Smooth muscle cell (in vitro differentiated cells): ENCODE data around the gene RAD21L1. TPM values are rescaled to one million over a fixed set of nuclear protein-coding genes. Genes with fewer than 3 reads are reported as not detected.

ENCODE experiments used
- DNase-seq: peaks from one replicate; lab custom pipeline; 2025; ENCODE audit not compliant: unreplicated experiment; lab: John Stamatoyannopoulos, UW
- H2AFZ ChIP-seq: fragments of 200-600 bp; sonication (generic); 2 replicates; pipeline ENCODE4 v1.6.0; 2016; ENCODE audit warnings: antibody characterized with exemption, low read depth, mild to moderate bottlenecking
- H3F3A ChIP-seq: fragments of 200-600 bp; sonication (generic); 2 replicates; pipeline ENCODE4 v1.6.0; 2017; ENCODE audit warnings: antibody characterized with exemption, low read depth
- H3K27ac ChIP-seq: fragments of 200-600 bp; sonication (generic); 2 replicates; pipeline ENCODE4 v1.5.1; 2016; ENCODE audit warnings: low read depth, mild to moderate bottlenecking
- H3K27me3 ChIP-seq: fragments of 200-600 bp; sonication (generic); 2 replicates; pipeline ENCODE4 v1.6.1; 2016; ENCODE audit warnings: low read depth, mild to moderate bottlenecking
- H3K36me3 ChIP-seq: fragments of 200-600 bp; sonication (generic); 2 replicates; pipeline ENCODE4 v1.5.1; 2016; ENCODE audit warnings: low read depth
- H3K4me1 ChIP-seq: fragments of 200-600 bp; sonication (generic); 2 replicates; pipeline ENCODE4 v1.5.1; 2016; ENCODE audit warnings: low read depth
- H3K4me2 ChIP-seq: fragments of 200-600 bp; sonication (generic); 2 replicates; pipeline ENCODE4 v1.6.0; 2016; ENCODE audit warnings: mild to moderate bottlenecking
- H3K4me3 ChIP-seq: fragments of 200-600 bp; sonication (generic); 2 replicates; pipeline ENCODE4 v1.5.1; 2016; ENCODE audit warnings: mild to moderate bottlenecking
- H3K79me2 ChIP-seq: fragments of 200-600 bp; sonication (generic); 2 replicates; pipeline ENCODE4 v1.6.0; 2016; ENCODE audit warnings: low read depth, mild to moderate bottlenecking
- H3K9ac ChIP-seq: fragments of 200-600 bp; sonication (generic); 2 replicates; pipeline ENCODE4 v1.6.0; 2016; ENCODE audit warnings: low read depth
- H3K9me3 ChIP-seq: fragments of 200-600 bp; sonication (generic); replicated peaks from 2 replicates; pipeline ENCODE4 v1.5.1; 2016; ENCODE audit warnings: low read depth
- H4K20me1 ChIP-seq: fragments of 200-600 bp; sonication (generic); 2 replicates; pipeline ENCODE4 v1.6.0; 2016; ENCODE audit warnings: low read depth
- WGBS: methylation state at CpG from one replicate; pipeline ENCODE4 v1.1.7; 2016; ENCODE audit warnings: low lambda C conversion rate; 5-methylcytosine and 5-hydroxymethylcytosine counted together
- polyA plus RNA-seq: library from polyadenylated mRNA; unstranded; fragments of >200 nt; fragmentation: Nextera tagmentation; extraction: Ambion mirVana; gene quantifications from 2 replicates; pipeline ENCODE4 v1.2.1, GENCODE V29; 2016
- total RNA-seq: library from RNA; depleted of rRNA; stranded (reverse); fragments of >200 nt; gene quantifications from 2 replicates; pipeline ENCODE4 v1.2.3, GENCODE V29; 2014
- TF ChIP-seq, protein P1 (sequence below): fragments of 200-600 bp; sonication (generic); IDR thresholded peaks from 2 replicates; pipeline ENCODE4 v1.5.1; 2017; ENCODE audit warnings: borderline replicate concordance, mild to moderate bottlenecking, antibody characterized with exemption; ENCODE audit not compliant: insufficient read depth, poor library complexity, severe bottlenecking

RAD21L1 gene
- total and polyA plus RNA-seq, 2 experiments from 2014 or later: not detected

GRCh38 chr20:1295276-1295930 is 69.6 kb downstream of the RAD21L1 start:
- Histone ChIP-seq H3K4me3 (no peak overlapping the region), H3K27me3 (no peaks in the 10 kb centered on the region), H3K9ac (no peak overlapping the region), H3F3A (no peaks in the 10 kb centered on the region), H3K9me3 (no peaks in the 10 kb centered on the region), H3K27ac (no peak overlapping the region), H3K4me2 (no peak overlapping the region), H4K20me1 (no peaks in the 10 kb centered on the region), H3K79me2 (no peaks in the 10 kb centered on the region), H3K4me1 (no peaks in the 10 kb centered on the region), H2AFZ (no peak overlapping the region), H3K36me3 (no peaks in the 10 kb centered on the region)
- WGBS: 95% methylated on average over 20 of the region's 20 CpGs
- DNase-seq: no peak
- TF ChIP-seq, protein P1, sequence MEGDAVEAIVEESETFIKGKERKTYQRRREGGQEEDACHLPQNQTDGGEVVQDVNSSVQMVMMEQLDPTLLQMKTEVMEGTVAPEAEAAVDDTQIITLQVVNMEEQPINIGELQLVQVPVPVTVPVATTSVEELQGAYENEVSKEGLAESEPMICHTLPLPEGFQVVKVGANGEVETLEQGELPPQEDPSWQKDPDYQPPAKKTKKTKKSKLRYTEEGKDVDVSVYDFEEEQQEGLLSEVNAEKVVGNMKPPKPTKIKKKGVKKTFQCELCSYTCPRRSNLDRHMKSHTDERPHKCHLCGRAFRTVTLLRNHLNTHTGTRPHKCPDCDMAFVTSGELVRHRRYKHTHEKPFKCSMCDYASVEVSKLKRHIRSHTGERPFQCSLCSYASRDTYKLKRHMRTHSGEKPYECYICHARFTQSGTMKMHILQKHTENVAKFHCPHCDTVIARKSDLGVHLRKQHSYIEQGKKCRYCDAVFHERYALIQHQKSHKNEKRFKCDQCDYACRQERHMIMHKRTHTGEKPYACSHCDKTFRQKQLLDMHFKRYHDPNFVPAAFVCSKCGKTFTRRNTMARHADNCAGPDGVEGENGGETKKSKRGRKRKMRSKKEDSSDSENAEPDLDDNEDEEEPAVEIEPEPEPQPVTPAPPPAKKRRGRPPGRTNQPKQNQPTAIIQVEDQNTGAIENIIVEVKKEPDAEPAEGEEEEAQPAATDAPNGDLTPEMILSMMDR: no peak

DNA sequence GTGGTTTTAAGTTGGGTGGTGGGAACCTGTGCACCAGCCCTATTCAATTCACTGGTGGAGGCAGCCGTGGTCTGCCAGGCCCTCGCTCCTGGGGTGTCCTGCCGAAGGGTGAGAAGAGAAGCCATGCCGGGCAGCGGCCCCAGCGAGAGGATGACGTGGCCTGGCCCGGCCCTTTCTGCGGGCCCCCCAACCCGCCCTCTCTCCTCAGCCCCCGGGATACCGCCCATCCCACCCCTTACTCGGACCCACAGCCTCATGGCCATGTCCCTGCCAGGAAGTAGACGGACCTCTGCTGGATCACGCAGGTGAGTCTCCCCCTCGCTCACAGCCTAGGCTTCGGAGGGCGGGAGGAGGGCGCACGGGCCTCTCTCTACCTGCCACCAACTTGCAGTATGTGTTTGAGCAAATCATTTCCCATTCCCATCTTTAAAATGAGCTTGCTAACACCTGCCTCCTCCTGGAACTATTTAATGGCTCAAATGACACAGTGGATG is 70.3 kb downstream of the RAD21L1 start:
- DNase-seq: no peak
- Histone ChIP-seq H4K20me1 (no peaks in the 10 kb centered on the region), H3K4me1 (peaks cover 5% of the 10 kb centered on the region), H3K4me2 (no peak overlapping the region), H3K9me3 (no peaks in the 10 kb centered on the region), H3K4me3 (no peak overlapping the region), H3K79me2 (no peaks in the 10 kb centered on the region), H3K9ac (no peak overlapping the region), H3K27ac (no peak overlapping the region), H3K36me3 (no peaks in the 10 kb centered on the region), H2AFZ (no peak overlapping the region), H3F3A (no peaks in the 10 kb centered on the region), H3K27me3 (no peaks in the 10 kb centered on the region)
- WGBS: 98% methylated on average over 12 of the region's 20 CpGs
- TF ChIP-seq, protein P1: no peak

DNA sequence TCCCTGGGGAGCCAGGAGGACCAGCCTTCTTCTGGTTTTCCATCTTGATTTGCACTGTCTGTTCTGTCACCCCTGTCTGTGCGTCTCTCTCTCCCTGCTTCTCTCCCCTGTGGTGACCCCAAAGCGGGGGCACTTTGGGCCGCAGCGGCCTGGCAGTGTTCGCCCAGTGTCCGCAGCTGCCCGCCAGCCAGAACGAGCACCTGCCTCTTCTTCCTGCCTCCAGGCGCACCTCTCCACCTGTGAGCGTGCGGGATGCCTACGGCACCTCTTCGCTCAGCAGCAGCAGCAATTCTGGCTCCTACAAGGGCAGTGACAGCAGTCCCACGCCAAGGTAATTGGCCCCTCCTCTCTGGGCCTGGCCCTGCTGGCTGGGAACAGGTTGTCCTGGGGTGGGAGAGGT is 71.1 kb downstream of the RAD21L1 start:
- TF ChIP-seq, protein P1: no peak
- Histone ChIP-seq H3K9me3 (no peaks in the 10 kb centered on the region), H2AFZ (no peak overlapping the region), H3K4me2 (no peak overlapping the region), H3K4me1 (peaks cover 7% of the 10 kb centered on the region), H4K20me1 (no peaks in the 10 kb centered on the region), H3K4me3 (no peak overlapping the region), H3K79me2 (no peaks in the 10 kb centered on the region), H3K27ac (no peak overlapping the region), H3K36me3 (no peaks in the 10 kb centered on the region), H3F3A (no peaks in the 10 kb centered on the region), H3K9ac (no peak overlapping the region), H3K27me3 (no peaks in the 10 kb centered on the region)
- WGBS: 94% methylated on average over 14 of the region's 14 CpGs
- DNase-seq: no peak

DNA sequence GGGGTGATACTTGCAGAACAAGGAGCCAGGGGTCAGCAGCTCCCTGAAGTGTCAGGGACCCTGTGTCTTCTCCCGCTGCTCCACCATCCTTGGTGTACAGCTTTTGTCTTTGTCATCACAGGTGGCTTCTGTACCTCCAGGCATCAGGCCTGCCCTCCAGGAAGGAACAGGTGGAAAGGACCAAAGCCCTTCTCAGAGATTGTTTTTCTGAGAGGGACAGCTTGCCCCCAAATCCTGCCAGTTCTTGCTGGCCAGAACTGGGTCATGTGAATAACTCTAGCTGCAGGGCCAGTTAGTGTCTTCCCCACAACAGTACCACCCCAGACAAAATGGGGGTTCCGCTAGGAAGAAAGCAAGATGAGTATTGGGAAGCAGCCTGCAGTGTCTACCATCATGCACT is 71.6 kb downstream of the RAD21L1 start:
- H3K9ac ChIP-seq: no peak overlapping the region
- no peaks in the 10 kb centered on the region for H3K27me3 ChIP-seq
- TF ChIP-seq, protein P1: no peak
- DNase-seq: no peak
- no peaks in the 10 kb centered on the region for H3K9me3 ChIP-seq
- H3K4me3 ChIP-seq: no peak overlapping the region
- H3K4me2 ChIP-seq: no peak overlapping the region
- no peaks in the 10 kb centered on the region for H3F3A ChIP-seq
- H4K20me1 ChIP-seq: no peaks in the 10 kb centered on the region
- H3K36me3 ChIP-seq: no peaks in the 10 kb centered on the region
- H2AFZ ChIP-seq: no peak overlapping the region
- H3K79me2 ChIP-seq: no peaks in the 10 kb centered on the region
- WGBS: 98% methylated on average over 2 of the region's 2 CpGs
- peaks cover 7% of the 10 kb centered on the region for H3K4me1 ChIP-seq
- H3K27ac ChIP-seq: no peak overlapping the region
